Epidermal melanocyte (primary cell): ENCODE results near the gene SLC39A8.
A peak's percentile ranks its signal among the peaks of the same experiment; 100 is the strongest.
"Not testable (repeated sequence)": the region's sequence is repeated elsewhere in the genome, so short reads cannot be mapped to it uniquely, and the experiment has no call there.

ENCODE experiments used
- DNase-seq: peaks from one replicate; pipeline ENCODE4 v3.0.0; 2011; ENCODE audit warnings: low spot score; ENCODE audit not compliant: insufficient read length

SLC39A8 gene

DNA sequence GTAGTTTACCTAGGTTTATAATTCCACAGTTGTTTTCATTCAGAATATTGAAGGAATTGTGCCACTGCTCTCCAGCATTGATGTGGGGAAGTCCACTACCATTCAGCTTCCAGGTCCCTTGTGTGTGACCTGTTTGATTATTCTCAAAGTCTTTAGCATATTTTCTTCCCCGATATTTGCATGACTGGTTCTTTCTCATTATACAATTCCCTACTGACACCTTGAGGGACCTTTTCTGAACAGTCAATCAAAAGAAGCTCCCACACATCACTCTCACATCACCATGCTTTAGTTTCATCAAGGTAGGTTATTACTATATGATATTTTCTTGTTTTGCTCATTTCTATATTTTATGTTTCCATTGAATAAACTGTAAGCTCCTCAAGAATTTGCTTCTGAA lies 44.1 kb downstream of the SLC39A8 start:
- no peak for DNase-seq

DNA sequence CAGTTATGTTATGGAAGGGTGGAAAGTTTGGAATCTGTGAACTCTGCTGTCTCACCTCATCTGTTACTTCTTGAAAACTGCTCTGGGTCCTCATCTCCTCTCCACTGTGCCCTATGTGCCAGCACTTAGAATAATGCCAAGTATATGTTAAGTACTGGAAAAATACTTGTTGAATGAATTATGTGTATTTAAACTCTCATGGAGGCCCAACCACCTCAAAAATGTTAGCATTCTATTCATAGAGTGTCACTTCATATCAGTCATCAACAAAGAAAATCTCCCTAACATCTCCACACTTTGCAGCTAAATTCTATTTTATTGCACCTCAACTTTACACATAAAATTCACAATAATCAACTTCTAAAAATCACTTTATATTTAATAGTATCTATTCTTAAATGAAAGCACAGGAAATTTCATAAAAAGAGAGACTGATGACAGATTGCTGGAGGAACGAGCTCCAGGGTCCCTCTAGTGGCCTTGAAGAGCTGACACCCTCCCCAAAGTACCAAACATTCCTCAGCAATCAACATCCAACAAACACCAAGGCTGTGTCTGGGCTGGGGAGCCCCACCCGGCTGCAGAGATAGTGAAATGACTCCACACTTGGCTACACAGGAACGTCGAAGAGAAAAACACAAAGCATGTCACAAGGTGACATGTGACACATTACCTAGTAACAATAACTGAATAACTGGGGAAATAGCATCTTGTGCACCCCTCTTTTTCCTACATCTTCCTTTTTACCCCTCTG lies 45.8 kb downstream of the SLC39A8 start:
- peak; percentile 18 for DNase-seq

DNA sequence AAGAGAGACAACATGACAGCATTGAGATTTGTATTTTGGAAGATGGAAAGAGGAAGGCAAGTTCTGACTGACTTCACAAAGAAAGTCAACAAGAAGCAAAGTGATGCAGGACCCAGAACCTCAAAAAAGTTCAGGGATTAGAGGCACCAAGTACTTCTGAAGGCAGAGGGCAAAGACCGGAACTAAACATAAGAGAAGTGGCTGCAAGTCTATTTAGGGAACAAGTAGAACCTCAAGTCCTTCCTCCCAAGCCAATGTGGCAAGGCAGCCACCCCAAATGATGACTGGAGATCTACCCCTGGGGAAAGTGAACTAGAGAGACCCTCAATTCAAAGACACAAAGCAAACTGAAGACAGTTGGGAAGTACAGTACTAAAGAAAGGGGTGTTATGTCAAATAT lies 46.6 kb downstream of the SLC39A8 start:
- DNase-seq, result no peak

DNA sequence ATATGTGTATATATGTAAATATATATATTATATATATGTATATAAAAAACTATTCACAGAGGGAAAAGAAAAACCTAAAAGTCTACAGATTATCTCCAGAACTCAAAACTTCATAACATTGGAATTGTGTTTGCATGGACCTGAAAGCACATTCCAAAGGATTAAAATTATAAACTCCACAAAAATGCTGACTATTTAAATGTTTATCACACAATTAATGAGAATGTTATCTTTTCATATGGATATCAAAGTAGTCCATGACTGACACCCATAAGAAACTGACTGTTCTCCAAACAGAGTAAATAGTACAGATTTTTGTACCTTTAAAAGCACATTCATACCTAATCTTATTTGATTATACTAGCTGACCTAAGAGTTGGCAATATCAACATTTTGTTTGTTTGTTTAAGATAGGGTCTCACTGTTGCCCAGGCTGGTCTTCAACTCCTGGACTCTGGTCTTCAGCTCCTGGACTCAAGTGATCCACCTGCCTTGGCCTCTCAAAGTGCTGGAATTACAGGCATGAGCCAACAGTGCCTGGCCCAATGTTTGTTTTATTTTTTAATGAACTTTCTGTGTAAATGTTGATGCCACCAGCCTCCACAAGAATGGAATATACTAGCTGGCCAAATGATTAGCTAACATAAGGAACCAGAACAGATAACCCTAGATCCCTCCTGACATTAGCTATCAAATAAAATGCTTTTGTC lies 50.0 kb downstream of the SLC39A8 start:
- no peak for DNase-seq

DNA sequence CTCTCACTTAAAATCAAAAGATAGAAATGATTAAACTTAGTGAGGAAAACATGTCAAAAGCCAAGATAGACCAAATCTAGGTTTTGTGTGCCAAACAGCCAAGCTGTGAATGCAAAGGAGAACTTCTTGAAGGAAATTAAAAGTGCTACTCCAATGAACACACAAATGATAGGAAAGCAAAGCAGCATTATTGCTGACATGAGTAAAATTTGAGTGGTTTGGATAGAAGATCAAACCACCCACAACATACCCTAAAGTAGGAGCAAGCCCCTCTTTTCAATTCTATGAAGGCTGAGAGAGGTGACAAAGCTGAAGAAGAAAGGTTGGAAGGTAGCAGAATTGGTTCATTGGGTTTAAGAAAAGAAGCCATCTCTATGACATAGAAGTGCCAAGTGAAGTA lies 56.8 kb downstream of the SLC39A8 start:
- DNase-seq, result no peak

DNA sequence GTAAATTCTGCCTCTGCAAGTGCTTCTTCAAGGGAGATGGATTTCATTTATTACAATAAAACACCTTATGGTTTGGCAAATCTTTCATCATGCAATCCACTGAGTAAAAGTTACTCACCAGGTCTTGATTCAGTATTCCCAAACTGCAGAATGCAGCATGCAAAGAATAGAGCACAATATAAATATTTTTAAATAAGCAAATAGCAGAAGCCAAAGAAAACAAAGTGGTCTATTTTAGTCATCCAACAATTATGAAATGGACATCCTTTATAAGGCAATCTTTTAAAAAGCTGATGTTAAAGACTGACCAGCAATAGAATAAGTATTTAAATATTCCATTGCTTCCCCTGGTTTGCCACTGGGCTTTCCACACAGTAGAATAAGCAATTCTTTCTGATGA lies 59.5 kb downstream of the SLC39A8 start:
- no peak for DNase-seq

DNA sequence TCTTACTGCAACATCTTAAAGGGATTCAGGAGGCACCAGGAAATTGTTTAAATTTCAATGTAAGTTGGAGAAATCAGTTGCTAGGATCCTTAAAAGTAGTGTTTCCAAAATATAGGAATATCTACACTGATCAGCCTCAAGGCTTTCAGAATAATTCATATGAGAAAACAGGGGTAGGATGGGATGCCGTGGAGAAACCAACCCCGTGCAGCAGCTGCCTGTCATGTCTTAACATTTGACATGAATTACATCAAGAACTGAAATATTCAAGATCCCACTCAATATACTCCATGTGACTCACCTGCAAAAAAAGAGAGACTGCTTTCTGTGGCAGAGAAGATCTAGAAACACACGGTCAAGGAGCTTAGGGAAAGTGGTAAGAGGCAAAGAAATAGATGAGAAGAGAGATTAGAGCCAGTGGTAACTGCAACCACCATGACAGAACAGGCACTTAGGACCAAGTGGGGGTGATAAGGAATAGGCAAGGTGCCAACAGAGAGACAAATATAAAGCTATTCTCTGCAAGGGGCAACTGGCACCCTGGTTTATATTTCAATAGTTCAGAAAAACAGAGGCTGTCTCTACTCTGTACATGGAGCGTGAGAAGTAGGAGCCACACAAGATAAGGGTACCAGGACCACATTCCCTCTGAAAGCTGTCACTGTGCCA lies 64.0 kb downstream of the SLC39A8 start:
- DNase-seq, result no peak

DNA sequence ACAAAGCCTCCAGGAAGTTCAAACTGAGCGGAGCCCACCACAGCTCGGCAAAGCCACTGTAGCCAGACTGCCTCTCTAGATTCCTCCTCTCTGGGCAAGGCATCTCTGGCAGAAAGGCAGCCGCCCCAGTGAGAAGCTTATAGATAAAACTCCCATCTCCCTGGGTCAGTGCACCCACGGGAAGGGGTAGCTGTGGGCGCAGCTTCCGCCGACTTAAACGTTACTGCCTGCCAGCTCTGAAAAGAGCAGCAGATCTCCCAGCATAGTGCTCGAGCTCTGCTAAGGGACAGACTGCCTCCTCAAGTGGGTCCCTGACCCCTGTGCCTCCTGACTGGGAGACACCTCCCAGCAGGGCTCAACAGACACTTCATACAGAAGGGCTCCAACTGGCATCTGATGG lies 72.0 kb downstream of the SLC39A8 start:
- not testable (repeated sequence) for DNase-seq

DNA sequence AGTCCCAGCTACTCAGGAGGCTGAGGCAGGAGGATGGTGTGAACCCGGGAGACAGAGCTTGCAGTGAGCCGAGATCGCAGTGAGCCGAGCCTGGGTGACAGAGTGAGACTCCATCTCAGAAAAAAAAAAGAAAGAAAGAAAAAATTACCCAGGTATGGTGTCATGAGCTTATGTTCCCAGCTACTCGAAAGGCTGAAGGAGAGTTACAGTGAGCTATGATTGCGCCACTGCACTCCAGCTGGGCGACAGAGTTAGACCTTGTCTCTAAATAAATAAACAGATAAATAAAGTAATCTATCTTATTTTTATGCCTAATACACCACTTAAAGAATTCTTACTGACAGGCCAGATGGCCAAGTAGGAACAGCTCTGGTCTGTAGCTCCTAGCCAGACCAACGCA lies 73.0 kb downstream of the SLC39A8 start:
- DNase-seq, result no peak

DNA sequence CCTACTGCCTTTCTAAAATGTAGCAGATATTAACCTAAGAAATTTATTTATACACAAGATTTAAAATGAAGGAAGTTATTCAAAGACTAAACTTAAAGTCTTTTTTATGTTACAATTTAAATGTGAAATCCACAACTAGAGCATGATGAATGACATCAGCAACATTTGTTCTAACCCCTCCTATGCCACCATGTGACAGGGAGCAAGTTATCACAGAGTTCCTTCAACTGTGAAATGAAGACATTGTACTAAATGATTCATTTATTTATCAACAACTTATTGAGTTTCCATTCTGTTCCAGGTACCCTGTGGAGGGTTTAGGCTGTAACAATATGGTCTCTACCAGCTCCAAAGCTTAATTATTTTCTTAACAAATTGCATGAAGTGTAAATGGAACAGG lies 76.9 kb downstream of the SLC39A8 start:
- DNase-seq, result no peak

DNA sequence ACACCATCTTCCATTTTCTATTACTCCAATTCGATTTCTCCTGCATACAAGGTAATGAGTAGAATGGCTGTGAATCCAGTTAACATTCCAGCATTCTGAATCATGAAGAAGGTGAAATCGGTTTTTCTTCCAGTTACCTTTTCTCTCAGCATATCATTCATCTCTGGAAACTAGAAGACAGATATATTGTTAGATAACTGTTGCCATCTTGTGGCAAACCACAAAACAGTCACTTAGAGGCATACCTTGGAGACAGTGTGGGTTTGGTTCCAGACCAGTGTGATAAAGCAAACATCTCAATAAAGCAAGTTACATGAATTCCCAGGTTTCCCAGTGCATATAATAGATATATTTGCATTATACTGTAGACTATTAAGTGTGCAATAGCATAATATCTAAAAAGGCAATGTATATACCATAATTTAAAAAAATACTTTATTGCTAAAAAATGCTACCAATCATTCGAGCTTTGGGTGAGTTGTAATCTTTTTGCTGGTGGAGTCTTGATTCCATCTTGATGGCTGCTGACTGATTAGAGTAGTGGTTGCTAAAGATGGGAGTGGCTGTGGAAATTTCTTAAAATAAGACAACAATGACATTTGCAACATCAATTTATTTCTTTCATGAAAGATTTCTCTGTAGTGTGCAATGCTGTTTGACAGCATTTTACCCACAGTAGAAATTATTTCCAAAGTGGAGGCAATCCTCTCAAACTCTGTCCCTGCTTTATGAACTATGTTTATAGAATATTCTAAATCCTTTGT lies 82.1 kb downstream of the SLC39A8 start:
- peak; percentile 51 for DNase-seq

DNA sequence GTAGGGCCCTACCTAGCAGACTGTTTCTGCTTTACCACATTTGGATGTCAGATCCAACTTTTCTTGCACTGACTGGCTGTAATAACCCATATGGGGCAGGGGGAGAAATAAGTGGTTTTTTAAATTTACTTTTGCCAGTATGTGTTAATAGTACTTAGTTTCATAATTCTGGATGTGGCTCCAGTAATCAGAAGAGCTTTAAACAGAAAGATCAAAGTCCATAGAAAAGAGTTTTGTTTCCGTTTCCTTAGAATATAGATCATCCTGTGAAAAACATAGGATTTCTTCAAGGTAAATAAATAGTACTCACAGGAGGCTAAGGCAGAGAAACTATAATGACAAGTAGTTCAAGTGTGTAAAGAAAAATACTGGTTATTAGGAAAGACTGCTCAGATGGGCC lies 85.6 kb downstream of the SLC39A8 start:
- no peak for DNase-seq

DNA sequence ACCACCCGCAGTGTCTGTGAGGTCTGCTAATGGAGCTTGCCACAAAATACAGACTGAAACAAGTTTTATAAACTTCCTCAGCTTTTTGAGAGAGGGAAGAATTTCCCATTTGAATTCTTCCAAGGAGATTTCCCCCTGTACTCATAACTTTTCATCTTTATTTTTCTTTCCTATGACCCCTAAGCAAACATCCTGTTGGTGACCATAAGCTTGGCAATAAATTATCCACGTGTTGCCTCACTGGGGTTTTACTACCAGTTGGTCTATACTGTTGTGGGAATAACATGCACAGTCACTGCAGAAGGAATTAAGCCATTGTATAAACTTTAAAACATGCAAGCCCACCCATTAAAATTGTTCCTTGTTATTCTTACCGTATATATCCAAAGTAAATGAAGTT lies 86.2 kb downstream of the SLC39A8 start:
- no peak for DNase-seq

DNA sequence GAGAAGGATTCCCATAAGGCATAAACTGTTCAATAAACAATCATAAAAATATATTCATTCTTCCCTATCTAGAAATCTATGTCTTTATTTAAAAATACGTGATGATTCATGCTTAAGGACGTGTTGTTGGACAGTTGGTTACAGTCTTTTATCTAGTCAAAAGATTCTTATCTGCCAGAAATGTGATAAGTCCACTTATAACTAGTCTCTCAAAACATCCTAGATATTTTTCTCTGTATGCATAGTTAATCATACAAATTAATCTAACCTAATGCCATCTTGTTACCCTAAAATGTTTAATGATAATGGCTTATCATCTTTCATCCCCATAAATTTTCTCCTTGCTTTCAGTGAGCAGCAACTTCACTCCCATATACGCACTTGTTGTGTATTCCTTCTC lies 89.0 kb downstream of the SLC39A8 start:
- no peak for DNase-seq

DNA sequence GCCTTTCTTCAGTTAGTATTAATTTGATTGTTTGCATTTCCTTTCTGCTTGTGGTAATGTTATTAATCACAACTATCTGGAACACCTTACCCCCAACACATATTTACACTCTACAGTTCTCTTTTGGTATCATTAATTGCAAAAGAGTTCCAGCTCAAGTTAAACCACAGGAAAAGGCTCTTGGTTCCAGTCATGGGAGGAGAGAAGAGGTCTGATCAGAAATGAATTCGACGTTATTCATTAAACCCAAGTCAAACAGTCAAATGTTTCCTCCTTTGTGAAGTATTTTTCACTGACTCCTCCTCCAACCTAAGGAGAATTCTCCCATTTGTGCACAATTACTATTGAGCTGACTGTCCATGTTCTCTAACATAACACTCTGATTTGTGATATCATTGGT lies 91.4 kb downstream of the SLC39A8 start:
- DNase-seq, result no peak

DNA sequence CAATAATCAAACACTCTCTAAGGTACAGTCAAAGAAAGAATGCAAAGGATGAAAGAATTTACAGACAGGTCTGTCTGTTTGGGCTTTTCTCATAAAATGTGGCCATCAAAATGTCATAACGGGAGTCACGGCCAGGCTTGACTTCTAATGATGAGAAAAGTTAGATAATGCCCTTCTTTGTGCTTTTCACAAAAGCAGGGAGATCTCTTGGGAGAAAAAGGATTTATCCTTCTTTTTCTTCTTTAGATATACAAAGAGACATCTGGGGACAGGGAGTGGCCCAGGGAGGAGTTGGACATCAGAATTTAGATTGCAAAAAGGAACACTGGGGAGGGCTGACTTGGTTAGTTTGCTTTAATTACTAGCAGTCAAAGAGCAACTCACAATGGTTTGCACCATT lies 93.1 kb downstream of the SLC39A8 start:
- DNase-seq, result no peak

DNA sequence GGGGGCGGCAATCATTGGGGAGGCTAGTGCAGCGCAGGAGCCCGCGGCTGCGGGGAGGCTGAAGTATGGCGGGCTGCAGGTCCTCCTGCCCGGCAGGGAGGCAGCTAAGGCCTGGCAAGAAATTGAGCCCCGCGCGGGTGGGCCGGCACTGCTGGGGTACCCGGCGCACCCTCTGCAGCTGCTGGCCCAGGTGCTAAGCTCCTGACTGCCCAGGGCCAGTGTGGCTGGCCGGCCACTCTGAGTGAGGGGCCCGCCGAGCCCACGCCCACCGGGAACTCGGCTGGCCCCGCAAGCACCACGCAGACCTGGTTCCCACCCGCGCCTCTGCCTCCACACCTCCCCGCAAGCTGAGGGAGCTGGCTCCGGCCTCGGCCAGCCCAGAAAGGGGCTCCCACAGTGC lies 94.9 kb downstream of the SLC39A8 start:
- no peak for DNase-seq

DNA sequence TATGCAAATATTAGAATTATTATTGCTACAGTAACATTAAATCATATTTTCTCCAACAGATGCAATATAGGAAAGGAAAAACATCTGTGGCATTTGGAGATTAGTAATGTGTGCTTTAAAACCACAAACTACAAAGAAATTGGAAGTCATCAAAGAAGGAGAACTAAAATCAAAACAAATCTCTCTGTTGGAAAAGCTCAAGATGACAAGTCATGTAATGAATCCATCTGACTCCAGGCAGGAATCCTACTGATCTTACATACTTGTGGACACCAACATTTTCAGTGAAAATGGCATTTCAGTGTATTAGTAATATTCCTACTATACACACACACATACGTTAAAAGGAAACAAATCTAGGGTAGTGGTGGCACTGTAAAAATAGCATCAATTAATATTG lies 98.2 kb downstream of the SLC39A8 start:
- no peak for DNase-seq

DNA sequence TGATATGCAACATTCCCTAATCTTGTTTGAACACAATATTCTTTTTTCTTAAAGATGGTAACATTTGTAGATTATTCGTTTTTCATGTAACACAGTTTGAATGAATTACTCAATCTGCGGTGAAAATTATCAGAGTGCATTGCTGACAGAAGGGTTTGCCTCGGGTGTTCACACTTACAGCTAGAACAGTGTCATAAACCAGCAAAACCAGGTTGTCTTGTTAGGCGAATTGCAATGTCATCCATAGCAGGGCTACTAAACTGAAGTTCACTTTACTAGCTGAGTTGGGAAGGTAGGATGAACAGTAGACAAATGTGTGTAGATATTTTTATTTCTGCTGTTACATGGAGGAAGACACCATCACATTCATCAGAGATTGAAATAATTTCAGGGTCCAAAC lies 98.9 kb downstream of the SLC39A8 start:
- no peak for DNase-seq

DNA sequence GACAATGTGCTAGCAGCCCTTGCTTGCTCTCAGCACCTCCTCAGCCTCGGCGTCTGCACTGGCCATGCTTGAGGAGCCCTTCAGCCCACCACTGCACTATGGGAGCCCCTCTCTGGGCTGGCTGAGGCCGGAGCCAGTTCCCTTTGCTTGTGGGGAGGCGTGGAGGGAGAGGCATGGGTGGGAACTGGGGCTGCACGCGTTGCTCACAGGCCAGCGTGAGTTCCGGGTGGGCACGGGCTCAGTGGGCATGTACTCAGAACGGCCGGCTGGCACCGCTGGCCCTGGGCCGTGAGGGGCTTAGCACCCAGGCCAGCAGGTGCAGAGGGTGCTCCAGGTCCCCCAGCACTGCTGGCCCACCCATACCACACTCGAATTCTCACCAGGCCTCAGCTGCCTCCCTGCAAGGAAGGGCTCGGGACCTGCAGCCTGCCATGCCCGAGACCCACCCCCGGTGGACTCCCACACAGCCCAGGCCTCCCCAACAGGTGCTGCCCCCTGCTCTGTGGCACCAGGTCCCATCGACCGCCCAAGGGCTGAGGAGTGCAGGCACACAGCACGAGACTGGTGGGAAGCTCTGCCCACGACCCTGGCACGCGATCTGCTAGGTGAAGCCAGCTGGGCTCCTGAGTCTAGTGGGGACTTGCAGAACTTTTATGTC lies 100.3 kb downstream of the SLC39A8 start:
- no peak for DNase-seq

DNA sequence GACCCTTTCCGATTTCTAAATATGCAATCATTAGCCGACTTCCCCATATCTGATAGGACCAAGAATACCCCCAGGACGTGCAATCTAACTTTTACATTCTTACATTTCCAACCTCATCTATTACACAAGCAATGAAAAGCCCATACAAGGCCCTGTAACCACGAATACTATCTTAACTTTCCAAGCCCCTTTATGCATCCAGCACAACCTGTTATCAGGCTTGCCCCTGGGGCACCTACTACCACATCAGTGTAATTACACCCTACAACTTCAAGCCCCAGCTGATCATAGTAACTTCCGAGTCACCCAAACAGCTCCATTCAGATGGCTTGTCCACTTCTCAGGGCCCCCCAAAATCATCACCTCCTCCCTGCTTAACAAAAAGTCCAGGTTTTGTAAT lies 102.0 kb downstream of the SLC39A8 start:
- DNase-seq, result not testable (repeated sequence)
